NCI-H146 (cell line): ENCODE measurements around the gene KLHL29.

ENCODE experiments used
- DNase-seq: peaks from one replicate; lab custom pipeline; 2025; lab: John Stamatoyannopoulos, UW

Gene KLHL29

DNA sequence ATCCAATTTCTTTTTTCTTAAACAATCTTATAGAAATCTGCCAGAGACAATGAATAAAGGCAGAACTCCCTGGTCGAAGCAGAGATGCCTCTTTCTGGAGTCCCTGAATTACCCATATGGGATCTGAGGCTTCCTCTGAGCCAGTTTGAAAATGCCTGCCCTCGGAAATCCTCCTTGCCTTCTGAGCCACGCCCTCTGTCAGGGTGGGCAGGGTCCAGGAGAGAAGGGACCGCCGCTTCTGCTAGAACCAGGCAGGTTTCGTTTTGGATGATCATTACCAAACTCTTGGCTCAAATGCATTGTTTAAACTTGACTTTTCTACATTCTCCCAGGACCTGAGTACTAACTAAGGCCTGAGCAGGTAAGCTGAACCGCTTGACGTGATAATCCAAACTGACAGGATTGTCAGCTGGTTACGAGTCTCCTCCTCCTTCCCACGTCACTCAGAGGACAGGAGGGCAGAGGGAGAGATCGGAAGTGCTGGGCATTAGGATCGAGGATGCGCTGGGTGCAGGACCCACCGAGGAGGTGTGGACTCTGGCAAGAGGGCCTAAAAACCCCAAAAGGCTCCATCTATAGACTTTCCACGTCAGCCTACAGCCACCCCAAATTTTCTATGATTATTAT is 128.4 kb downstream of the KLHL29 start:
- no peak for DNase-seq

DNA sequence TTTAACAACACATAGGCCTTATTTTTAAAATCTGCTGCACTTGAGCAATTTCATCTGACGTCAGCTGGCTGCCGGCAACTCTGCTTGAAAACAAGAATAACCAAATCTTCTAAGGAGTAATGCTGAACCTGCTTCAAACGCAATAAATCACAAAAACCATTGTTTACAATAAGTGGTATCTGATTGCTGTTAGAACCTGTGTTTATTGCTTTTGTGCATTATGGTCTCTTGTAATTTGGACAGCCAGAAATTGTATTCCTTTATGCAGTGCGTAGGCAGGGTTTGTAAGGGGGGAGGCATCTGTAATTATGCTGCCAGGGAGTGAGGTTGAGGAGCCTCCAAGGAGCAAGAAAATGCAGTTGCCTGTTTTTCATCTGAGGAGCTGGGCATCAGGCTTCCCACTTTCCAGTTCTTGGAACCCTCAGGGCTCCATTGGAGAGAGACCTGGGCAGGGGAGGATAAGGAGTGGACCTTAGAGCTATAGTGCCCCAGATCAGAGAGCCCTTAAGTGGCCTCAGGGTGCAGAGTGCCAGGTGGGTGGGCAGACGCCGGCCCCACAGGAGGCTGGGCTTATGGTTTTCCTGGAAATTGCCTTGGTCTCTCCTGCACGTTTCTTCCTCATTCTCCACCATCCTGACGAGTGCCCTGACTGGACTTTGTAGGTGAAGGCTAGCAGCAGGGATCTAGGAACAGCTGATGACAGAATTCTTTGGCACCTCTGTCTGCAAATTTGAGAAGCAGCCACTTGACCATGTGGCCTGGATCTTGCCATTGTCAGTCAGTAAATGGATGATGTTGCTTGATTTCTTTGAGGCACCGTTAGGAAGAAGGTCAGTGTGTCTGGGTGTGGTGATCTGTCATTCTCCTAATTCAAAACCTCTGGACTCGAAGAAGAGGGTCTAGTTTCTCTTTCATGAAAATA is 129.2 kb downstream of the KLHL29 start:
- no peak for DNase-seq

DNA sequence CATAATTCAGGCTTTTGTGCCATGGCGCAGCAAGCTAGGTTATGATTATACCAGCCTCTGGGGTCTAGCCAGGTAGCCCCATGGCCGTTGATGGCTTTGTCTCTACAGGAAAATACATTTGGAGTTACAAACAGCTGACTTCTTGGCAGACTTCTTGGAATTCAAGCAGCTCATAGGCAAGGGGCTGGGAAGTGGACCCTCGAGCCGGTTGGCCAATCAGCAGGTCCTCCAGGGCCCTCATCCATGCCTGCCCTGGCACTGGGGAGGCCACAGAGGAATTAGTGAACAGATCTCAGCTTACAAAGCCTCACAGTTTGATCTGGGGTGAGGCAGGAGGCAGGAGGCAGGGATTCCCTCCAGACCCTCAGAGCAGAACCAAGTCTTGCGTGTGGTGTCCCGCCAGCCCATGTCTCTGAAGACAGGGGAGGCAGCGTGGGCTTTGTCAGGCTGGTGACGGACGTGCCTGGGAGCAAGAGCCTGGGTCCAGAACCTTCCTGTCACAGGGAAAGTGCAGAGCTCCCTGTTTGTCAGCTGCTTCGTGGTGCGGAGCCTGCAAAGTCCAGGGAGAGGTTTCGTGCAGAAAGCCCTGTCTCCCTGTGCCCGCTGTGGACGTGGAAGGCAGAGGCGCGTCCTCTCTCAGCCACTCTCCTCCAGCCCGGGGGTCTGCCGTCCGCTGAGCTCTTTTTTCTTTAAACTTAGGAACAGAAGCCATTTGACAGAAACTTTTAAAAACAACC is 131.7 kb downstream of the KLHL29 start:
- DNase-seq: no peak

DNA sequence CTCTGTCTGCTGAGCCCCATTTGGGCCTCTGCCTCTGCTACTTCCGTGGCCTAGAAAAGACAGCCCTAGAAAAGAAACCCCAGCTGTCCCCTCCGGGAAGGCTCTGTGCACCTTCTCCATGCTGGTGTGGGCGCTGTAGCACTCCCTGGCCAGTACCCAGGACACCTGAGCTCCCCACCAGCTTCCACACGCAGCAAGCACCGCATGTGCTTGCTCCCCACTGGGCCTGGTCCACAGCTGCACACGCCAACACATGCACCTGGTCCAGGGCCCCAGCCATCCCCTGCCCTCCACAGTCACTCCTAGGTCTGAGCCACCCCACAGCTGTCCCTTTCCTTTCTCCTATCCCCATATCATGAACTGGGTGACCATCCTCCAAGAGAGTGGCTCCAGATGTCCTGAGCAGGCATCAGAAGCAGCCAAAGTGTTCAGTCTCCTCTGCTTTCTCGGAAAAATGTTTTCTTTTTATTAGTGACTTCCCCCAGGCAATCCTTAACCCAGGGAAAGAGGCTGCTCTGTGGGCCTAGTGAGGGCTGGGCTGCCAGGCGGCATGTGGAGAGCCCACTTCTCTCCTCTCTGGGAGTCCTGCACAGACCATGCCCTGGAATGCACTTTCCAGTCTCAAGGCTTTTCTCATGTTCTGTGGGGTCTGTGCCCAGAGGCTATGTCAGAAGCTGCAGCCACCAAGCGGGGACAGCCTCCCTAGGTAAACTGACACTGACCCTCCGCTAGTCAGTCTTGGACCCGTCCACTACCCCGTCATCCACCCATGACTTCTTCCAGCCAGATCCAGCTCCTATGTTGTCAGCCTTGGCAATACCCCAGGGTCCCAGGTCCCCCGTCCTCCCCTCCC is 133.7 kb downstream of the KLHL29 start:
- no peak for DNase-seq

DNA sequence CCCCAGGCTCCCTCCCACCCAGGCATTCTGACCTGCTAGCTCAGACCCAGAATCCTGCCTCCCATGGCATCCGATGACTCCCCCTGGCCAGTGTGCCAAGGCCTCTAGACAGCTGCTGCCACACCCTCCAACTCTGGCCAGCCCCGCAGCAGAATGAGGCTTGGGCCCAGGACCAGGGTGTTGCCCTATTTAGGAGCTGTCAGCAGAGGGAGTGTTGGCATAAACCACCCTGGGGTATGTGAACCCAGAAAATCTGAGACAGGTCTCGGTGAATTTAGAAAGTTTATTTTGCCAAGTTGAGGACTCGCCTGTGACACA is 134.3 kb downstream of the KLHL29 start:
- no peak for DNase-seq

DNA sequence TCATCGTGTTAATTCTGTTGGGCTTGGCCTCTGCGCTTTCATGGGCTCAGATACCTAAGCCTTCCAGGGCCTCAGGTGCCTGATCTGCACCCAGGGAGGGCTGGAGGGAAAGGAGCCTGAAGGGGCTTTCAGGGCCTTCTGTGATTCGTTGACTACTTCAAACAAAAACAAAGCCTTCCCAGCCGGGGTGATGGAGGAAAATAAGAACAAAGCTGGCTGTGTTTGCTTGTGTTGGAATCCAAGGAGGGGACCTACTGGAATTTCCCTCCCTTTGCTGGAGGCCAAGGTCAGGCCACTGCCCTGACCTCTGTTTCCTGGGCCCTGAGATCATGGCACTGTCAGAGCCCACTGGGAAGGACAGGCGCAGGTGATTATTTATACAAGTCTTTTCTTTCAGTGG is 135.3 kb downstream of the KLHL29 start:
- DNase-seq: no peak

DNA sequence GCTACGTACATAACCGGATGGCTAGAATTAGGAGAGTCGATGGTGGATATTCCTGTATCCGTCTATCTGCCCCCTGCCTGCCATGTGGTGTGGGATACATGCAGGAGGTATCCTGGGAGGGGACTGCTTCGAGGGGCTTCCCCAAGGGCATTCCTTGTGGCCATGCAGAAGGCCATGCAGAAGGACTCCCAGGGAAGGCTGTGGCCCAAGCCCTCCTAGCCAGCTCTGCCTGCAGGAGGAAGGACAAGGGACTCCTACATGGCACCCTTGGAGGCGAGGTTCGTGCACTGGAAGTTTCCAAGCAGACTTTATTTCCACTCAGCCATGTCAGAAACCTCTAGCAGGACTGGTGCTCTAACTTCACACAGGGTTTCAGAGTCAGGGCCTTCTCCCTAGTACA is 136.1 kb downstream of the KLHL29 start:
- DNase-seq: no peak

DNA sequence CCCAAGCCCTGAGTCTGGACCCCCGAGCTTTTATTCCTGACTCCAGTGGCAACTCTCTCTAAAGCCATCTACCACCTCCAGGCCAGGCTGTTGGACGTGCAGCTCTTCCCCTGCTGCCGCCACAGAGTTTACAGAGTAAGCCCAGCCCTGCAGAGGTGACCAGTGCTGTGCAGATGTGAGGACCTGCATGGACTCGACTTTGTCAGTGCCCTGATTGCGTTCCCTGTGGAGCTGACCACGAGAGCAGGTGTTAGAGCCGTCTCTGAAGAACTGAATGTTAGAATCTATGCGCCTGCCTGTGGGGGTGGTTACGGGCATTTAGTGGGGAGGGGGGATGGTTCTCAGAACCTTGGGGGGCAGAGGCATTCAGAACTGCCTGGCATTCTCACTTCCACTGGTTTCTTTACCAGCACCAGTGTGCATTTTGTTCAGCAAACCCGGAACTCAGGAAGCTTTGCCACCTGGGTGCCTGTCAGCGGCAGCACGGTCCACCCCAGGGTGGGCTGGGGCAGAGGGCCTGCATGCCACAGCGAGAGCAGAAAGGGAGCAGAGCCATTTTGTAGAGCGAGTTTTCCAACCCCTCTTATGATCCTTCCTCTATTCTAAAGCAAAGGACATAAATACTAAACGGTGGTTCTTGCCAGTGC is 137.9 kb downstream of the KLHL29 start:
- DNase-seq: peak; percentile 24

DNA sequence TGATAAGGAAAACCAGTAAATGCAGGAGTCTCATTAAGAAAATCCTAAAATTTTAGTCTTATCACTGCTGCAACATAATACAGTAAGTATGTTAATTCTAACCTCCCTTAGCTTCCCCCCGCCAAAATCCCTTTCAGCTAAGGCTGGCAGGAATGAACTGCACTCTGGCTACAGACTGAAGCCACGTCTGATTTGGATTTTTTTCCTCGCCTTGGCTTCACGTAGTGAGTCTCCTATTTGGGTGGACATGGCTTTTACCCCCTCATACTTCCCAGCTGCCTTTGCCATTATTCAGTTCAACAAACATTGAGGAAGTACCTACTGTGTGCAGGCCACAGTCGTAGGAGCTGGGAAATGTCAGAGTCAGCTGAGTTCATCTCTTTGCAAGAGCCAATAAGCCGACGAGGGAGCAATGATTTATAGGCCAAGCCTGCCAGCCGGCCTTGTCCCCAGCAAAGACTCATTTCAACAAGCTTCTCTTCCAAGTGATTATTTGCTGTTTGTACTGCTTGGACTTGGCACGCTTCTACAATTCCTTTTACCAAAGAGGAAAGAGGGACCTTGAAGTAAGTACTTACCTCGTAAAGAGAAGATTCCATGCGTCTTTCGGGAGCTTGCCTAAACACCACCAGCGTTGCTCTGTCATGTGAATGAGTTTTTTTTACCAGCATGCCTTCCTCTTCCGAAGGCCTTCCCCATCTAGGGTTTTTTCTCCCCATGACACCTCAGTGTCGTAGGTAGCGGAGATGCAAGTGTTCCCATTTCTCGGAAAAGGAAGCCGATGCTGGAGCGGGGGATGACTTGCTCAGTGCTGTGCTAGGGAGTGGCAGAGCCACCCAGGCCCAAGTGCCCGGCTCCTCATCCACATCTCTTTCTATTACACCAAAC is 138.6 kb downstream of the KLHL29 start:
- DNase-seq: no peak

DNA sequence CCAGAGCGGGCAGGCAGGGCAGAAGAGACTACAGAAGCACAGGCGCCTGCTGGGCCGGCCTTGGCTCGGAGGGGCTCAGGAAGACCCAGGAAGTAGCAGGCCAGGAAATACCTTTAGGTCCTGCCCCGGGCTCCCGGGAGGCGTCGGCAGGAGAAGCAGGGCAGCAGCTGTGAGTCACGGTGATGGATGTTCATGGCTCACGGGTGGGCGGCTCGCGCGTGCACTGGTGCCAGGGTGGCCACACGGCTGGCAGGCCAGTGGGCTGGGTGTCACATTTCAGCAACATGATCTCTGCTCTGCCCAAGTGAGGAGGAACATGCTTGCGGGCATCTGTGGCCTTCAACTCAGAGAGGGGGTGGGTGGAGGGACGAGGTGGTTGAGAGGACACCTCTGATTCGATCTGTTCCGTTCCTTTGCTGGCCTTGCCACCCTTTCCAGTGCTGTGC is 139.3 kb downstream of the KLHL29 start:
- DNase-seq: no peak

DNA sequence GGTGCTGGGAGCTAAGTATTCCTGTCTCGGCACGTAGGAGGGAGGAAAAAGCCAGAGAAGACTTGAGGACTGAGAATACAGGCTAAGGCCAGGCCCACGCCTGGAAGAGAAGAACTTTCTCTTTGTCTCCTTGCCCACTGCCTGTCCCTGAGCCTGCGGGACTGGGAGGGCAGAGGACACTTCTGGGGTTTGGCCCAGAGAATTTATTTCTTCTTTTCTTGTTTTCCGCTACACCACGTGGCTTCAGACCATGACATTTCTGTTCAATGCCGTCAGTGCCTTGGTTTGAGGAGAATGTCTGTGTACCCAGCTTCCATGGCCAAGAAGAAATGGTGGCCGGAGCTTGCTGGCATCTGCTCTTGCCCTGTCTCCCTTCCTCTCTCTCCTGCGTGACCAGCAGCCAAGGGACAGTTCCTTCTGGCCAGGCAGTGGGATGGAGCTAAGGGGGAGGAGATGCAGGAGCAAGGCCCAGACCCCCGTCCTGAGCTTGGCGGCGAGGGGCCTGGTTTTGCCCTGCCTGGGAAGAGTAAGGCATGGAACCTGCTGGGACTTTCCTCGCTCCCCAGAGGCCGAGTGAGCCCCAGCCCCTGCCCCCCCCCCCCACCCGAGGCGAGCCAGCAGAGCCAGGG is 140.3 kb downstream of the KLHL29 start:
- no peak for DNase-seq

DNA sequence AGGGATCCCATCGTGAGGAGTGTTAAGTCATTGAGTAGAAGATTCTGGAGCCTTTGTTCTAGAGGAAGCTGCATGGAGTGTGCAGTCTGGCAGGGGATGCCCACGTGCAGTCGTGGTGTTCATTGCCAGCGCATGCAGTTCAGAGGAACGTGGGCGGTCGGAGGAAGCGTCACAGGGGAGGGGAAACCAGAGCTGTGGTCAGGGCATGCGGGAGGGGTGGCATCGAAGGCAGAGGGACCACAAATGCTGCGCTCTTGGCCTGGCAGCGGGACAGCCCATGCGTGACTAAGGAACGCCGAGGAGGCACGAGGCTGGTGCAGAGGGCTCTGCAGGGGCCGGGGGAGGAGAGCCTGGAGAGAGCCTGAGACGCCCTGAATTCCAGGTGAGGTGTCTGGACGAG is 141.1 kb downstream of the KLHL29 start:
- no peak for DNase-seq

DNA sequence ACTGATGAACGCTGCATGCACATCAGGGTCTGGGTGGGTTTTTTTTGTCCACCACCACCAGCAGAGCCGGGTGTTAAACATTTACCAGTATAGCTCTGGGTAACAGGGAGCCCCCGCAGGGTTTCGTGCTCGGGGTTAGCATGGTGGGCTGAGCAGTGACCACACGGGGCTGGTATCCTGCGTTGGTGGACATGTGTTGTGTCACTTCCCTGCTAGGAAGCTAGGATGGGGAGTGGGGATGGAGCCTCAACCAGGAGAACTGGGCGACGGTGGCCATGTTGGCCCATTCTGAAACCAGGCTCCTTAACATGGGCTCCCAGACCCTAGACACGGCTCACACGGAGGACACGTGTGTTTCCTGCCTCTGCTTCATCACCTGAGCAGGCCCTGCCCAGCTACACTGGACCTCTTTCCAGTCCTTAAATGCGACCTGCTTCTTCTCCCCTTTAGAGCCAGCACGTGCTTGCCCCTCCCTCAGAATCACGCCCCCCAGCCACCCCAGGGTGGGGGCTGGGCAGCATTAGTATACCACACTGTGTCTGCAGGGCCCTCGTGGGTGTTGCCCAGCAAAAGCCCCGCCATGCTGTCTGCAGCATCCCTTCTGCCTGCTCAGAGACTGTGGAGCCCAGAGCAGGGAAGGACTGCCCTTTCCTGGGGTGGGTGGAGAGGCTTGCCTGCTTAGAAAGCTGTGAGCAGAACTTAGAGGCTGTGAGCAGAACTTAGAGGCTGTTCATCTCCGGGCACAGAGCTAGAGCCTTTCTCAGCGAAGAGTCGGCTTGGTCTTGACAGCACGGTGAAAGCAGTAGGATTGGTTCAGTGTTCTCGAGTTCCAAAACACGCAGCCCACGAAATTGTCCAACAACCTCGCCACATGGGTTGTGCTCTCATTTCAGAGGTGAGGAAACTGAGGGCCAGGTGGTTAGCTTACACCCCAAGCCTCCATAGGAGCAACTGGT is 142.1 kb downstream of the KLHL29 start:
- no peak for DNase-seq

DNA sequence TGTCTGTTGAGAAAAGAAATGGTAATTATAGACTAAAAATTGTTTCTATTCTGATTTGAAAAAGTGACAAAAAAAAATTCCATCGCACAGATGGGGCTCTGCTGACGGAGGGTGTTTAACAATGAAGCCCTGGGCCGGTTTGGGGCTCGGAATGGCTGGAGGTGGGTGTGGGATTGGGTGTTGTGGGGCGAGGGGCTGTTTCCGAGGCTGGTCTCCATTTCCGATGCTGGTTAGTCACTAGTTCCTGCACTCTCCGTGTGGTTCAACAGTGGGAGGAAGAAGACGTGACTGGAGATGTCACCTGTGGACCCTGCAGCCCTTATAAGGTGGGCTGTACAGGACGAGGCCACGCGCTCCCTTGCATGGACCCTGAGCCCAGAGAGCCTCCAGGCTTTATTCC is 143.2 kb downstream of the KLHL29 start:
- no peak for DNase-seq

DNA sequence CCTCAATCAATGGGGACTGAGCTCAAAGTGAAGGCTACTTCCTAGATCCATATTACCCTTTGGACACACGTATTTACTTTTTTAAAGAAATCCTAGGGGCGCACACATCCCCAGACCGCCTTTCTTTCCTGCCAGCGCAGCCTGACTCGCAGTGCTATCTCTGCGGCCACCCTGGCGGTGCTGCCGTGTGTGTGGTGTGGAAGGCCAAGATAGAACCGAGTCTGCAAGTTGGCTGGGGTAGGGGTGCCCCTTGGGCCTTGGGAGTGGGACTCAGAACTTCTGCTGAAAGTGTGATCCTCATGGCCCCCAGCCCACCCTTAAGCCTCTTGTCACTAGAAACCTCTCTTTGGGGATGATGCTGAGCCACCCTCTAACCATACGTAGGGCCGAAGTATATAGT is 143.7 kb downstream of the KLHL29 start:
- no peak for DNase-seq

DNA sequence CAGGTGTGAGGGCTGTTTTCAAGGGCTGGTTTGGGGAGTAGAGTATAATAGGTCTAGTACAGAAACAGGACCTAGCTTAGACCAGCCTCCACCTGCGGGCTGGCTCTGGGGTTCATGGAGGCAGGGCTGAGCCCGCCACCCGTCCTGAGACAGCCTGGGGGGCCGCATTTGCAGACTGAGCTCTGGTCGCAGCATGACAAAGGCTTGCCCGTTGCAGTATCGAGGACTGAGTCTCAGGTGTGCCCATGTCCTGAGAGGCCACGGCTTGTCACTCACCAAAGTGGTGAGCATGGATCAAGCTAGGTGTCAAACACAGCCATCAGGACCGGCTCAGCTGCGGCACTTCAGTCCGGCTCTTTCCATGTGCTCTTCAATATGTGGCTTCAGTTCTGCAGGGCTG is 144.7 kb downstream of the KLHL29 start:
- no peak for DNase-seq

DNA sequence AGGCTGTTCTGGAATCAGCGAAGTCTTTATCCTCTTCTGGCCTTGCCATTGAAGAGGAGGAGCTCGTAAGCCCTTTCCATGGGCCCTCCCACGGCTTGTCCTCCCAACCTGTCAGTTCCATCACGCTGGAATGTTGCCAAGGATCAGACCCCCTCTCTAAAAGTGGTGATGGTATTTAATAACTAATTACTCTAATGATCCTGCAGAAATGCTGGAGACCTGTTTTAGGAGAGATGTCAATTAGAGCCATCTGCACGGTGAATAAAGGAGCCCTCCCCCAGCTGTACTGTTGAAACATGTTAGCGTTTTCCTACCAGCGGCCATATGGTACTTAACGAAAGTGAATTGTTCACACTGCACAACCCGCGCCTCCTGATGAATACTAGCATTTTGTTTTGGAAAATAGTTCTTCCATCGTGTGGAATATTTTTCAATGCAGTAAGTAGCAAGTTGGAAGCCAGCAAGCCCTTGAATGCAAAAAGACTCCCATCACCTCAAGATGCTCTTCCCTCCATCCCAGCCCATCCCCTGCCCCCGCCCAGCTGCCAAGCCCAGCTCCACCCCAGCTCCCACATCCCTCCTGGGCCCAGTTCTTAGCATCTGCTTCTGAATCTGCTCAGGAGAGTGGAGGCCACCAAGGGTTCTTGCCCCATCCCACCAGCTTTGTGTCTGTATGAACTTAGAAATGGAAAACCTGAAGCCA is 145.4 kb downstream of the KLHL29 start:
- peak; percentile 49 for DNase-seq

DNA sequence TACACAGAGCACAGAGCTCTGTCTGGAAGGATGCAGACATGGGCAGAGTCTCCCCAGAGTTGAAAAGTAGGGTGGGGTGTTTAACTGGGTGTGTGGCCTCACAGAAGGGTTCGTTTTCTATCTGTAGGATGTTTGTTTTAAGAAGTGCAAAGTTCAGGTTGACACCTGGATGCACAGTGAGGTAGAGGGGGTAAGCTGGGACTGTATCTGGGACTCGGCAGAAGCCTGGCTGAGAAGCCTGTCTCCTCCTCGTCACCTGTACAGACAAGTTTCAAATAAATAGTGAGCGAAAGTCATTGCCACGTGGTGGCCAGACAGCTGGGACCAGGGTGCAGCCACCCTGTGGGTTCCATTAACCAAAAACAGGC is 145.9 kb downstream of the KLHL29 start:
- no peak for DNase-seq
